ENCODE results near the gene ADCK2.

GRCh38 chr7:140655511-140656408, 17.0 kb upstream of the ADCK2 start:
- TF ChIP-seq POLR2A (IDR thresholded peaks at IDR 0.05; ENCODE audit: low read length) (no peak), GATA1 (IDR thresholded peaks at IDR 0.05; ENCODE audit: low read depth, low read length) (no peak)

Data from erythroblast (primary cell).